ENCODE measurements around the gene SOX15. TPM values are rescaled to one million over a fixed set of nuclear protein-coding genes. Genes with fewer than 3 reads are reported as not detected.

Gene SOX15
- total RNA-seq, result 0.06 and 0.49 TPM in 2 replicates

DNA sequence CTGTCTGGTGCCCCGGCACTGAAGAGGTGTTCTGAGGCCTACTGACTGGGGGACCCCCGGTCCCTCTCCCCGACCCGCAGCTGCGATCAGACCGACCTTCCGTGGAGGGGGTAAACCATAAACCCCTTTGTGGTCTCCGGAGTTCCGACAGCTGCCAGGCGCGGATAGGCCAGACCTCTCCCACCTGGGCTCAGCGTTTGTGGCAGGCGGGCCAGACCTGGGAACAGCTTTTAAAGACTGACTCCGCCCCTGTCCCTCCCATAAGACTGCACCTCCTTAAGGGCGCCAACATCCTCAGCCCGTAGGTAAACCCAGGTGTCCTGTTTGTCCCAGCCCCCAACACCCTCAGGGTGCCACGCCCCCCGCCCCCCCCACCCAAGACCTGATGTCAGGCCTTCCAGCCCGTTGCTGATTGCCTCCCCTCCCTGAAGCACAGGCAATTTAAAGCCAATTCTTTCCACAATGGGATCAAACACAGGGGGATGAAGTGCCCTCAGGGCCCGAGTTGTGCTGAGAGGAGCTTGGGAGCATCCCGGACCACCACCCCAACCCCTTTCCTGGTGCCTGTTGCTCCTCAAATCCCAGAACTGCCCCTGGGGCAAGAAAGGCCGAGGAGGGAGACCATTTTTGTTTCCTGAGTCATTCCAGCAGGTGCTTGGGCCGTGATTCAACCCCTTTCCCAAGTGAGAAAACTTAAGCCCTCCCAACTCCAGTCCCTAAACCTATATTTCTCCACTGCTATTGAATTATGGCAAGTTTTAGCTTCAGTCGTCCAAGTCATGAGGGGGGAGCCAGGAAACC, at the start of gene SOX15:
TSS of gene SOX15 (minus strand) at position 204 of the 801 bp plus-strand sequence. CDS start 418 bp downstream, outside the sequence.

DNA sequence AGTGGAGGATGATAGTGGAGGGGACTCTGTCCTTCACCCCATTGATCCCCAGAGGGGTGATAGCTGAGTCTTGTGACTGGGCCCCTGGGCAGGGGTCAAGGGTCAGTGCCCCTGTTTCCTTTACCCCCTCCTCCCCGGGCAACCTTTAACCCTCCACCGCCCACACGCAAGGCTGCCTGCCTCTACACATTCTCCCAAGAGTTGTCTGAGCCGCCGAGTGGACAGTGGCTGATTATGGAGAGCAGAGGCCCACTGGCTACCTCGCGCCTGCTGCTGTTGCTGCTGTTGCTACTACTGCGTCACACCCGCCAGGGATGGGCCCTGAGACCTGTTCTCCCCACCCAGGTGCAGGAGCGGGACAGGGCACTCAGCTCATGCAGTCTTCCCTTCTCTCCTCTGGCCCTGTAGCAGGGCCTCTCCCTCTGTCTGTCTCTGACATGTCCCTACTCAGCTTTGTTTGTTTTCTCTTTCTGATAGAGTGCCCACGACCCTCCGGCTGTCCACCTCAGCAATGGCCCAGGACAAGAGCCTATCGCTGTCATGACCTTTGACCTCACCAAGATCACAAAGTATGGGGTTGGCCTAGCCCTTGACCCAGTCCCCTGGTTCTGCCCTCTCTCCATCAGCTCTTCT, 40.2 kb upstream of the SOX15 start, which contains the start of gene SHBG:
TSS of gene SHBG (plus strand) at position 197 of the 633 bp plus-strand sequence. CDS start at position 235, 38 bp downstream.

GRCh38 chr17:7627250-7628121, 37.6 kb upstream of the SOX15 start, which contains the start of gene SAT2:
Gene SAT2, minus strand, starts transcription at chr17:7627821. Its CDS starts 186 bp downstream, at chr17:7627635.

DNA sequence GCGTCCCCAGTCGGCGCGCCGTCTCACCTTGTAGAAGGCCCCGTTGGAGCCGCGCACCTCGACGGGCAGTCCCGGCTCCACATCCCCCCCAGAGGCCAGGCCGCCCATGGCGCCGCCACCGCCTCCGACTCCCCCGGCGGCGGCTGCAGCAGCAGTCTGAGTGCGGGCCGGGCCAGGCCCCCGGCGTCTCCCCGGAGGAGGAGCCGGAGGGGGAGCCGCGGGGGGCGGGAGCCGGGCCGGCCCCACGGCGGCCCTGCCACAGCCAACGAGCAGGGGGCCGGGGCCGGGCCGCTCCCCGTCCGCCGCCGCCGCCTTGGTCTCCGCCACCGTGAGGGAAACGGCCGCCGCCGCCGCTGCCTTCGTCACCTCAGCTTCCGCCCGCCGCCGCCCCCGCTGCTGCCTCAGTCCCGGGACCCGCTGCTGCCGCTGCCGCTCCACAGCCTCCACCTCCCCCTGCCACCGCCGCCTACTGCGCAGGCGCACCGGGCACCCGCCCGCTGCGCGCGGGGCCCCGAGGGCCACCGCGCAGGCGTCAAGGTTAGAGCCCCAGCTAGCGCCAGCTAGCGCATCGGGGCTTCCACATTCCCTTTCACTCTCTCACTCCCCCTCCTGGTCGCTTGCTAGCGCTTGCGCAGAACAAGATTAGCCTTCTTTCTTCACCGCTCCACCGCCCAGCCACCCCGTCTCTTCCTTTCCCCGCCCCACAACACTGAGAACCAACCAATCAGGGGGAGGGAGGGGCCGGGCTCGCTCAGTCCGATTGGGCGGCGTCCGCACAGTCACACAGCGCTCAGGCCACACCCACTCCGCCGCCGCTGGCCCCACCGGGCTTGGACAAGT, 24.8 kb upstream of the SOX15 start, which contains the start of gene FXR2:
TSS of gene FXR2 (minus strand) at position 473 of the 840 bp plus-strand sequence. CDS start at position 108, 365 bp downstream.

GRCh38 chr17:7583253-7584109, 6.4 kb downstream of the SOX15 start, which contains the start of gene MPDU1:
Gene MPDU1, plus strand, starts transcription at chr17:7583852. Its CDS starts 11 bp downstream, at chr17:7583863.

GRCh38 chr17:7579001-7579833, 10.7 kb downstream of the SOX15 start, which contains the start of gene CD68:
Gene CD68, plus strand, starts transcription at chr17:7579638. Its CDS starts 40 bp downstream, at chr17:7579678.

DNA sequence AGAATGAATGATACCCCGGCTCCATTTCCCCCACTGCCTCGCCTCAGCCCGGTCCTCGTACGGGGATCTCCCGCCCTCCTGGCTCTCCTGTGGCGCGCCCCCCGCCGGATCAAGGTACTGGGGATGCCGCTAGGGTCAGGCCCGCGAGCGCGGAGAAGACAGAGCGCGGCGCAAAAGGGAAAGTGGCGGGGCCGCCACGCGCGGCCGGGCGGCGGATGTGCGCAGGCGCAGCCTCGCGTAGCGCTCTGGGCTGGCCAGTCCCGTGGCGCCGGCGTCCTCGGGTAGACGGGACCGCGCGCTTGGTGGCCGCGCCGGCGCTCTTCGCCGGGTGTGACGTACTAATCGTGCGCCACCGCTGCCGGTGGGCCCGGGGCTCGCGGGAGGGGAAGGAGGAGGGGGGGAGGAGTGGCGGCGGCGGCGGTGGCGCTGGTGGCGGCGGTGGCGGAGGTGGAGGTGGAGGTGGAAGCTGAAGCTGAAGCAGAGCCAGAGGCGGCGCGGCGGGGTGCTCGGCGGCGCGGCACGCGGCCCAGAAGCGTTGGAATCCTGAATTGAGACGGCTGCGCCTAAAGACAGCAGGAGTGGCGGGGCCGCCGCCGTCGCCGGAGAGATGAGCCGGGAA, 28.2 kb downstream of the SOX15 start, which contains the start of gene SENP3:
TSS of gene SENP3 (plus strand) at position 331 of the 619 bp plus-strand sequence. CDS start 1,158 bp downstream, outside the sequence.

DNA sequence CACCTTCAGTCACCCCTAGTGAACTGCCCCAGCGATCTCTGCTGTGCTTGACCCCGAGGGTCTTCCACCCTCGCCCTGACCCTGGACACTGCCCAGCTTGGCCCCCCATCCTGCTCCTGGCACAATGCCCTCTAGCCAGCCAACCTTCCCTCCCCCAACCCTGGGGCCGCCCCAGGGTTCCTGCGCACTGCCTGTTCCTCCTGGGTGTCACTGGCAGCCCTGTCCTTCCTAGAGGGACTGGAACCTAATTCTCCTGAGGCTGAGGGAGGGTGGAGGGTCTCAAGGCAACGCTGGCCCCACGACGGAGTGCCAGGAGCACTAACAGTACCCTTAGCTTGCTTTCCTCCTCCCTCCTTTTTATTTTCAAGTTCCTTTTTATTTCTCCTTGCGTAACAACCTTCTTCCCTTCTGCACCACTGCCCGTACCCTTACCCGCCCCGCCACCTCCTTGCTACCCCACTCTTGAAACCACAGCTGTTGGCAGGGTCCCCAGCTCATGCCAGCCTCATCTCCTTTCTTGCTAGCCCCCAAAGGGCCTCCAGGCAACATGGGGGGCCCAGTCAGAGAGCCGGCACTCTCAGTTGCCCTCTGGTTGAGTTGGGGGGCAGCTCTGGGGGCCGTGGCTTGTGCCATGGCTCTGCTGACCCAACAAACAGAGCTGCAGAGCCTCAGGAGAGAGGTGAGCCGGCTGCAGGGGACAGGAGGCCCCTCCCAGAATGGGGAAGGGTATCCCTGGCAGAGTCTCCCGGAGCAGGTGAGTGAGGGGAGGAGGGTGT, 31.2 kb downstream of the SOX15 start, which contains the start of gene TNFSF13:
TSS of gene TNFSF13 (plus strand) at position 207 of the 776 bp plus-strand sequence. CDS start at position 497, 290 bp downstream.

DNA sequence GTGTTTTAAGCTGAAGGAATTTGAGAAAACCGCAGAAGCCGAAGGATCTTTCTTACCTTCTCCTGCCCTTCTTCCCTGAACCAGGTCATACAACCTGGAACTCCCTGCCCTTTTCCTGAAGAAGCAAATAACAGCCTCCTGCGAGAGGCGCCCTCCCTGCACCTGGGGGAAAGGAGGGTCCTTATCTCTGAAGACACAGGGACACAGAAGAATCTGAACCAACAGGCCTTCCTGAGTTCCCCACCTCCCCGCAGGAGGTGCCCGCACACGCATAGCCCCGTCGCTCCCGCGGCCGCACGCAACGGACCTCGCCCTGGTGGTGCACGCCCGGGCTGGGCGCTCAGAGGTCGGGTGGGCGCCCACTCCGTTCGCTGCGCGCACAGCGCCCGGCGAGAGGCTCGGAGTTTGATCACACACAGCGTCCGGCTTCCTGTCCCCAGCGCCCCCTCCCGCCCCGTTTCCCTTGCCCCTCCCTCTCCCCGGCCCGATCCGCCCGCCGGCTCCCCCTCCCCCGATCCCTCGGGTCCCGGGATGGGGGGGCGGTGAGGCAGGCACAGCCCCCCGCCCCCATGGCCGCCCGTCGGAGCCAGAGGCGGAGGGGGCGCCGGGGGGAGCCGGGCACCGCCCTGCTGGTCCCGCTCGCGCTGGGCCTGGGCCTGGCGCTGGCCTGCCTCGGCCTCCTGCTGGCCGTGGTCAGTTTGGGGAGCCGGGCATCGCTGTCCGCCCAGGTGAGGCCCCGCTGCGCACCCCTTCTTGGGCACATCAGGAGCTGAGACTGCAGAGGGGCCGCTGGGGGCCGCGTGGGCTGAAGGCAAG, 41.1 kb downstream of the SOX15 start, which contains the start of gene TNFSF12:
TSS of gene TNFSF12 (plus strand) at position 474 of the 816 bp plus-strand sequence. CDS start at position 570, 96 bp downstream.

Other genes with a start within 250 kb of the SOX15 start
- gene KCTD11, start 237.9 kb downstream of the SOX15 start, total RNA-seq, result 1.1 and 2.3 TPM in 2 replicates
- not detected in 2 replicates for gene TMEM95, start 234.9 kb downstream of the SOX15 start, total RNA-seq
- 0.49 and 1.6 TPM in 2 replicates for gene TNK1, start 209.0 kb downstream of the SOX15 start, total RNA-seq
- 16.7 and 36.8 TPM in 2 replicates for gene PLSCR3, start 195.6 kb downstream of the SOX15 start, total RNA-seq
- 48.8 and 118 TPM in 2 replicates for gene TMEM256, start 186.0 kb downstream of the SOX15 start, total RNA-seq
- gene NLGN2, start 182.2 kb downstream of the SOX15 start, total RNA-seq, result 1.3 and 7.6 TPM in 2 replicates
- not detected in 2 replicates for gene SPEM1, start 169.8 kb downstream of the SOX15 start, total RNA-seq
- gene SPEM2, start 164.5 kb downstream of the SOX15 start, total RNA-seq, result not detected in 2 replicates
- not detected in 2 replicates for gene SPEM3, start 161.2 kb downstream of the SOX15 start, total RNA-seq
- gene TMEM102, start 154.7 kb downstream of the SOX15 start, total RNA-seq, result 6.0 and 8.4 TPM in 2 replicates
- gene FGF11, start 150.6 kb downstream of the SOX15 start, total RNA-seq, result 0.16 and 0.50 TPM in 2 replicates
- gene CHRNB1, start 145.0 kb downstream of the SOX15 start, total RNA-seq, result 7.6 and 9.4 TPM in 2 replicates
- gene ZBTB4, start 110.5 kb downstream of the SOX15 start, total RNA-seq, result 6.3 and 14.2 TPM in 2 replicates
- gene SLC35G6, start 108.6 kb downstream of the SOX15 start, total RNA-seq, result not detected in 2 replicates
- gene POLR2A, start 105.7 kb downstream of the SOX15 start, total RNA-seq, result 76.9 and 161 TPM in 2 replicates
- 7.8 and 17.1 TPM in 2 replicates for gene TNFSF12, start 41.0 kb downstream of the SOX15 start, total RNA-seq
- 0.69 and 0.81 TPM in 2 replicates for gene TNFSF13, start 31.3 kb downstream of the SOX15 start, total RNA-seq
- 62.7 and 79.3 TPM in 2 replicates for gene SENP3, start 28.2 kb downstream of the SOX15 start, total RNA-seq
- gene CD68, start 10.5 kb downstream of the SOX15 start, total RNA-seq, result 0.65 and 1.1 TPM in 2 replicates
- gene MPDU1, start 6.2 kb downstream of the SOX15 start, total RNA-seq, result 57.5 and 91.6 TPM in 2 replicates
- 28.2 and 35.0 TPM in 2 replicates for gene FXR2, start 24.8 kb upstream of the SOX15 start, total RNA-seq
- gene SAT2, start 37.7 kb upstream of the SOX15 start, total RNA-seq, result 26.4 and 27.4 TPM in 2 replicates
- 0.38 TPM in 1 of 2 replicates, not detected in the other for gene SHBG, start 40.0 kb upstream of the SOX15 start, total RNA-seq
- not detected in 2 replicates for gene ATP1B2, start 60.8 kb upstream of the SOX15 start, total RNA-seq
- 29.0 and 64.8 TPM in 2 replicates for gene TP53, start 97.4 kb upstream of the SOX15 start, total RNA-seq
- 8.0 and 11.8 TPM in 2 replicates for gene WRAP53, start 98.4 kb upstream of the SOX15 start, total RNA-seq
- 0.16 and 0.57 TPM in 2 replicates for gene EFNB3, start 115.1 kb upstream of the SOX15 start, total RNA-seq
- gene DNAH2, start 127.7 kb upstream of the SOX15 start, total RNA-seq, result under 0.01 and 0.49 TPM in 2 replicates
- gene KDM6B, start 244.1 kb upstream of the SOX15 start, total RNA-seq, result 2.8 and 7.6 TPM in 2 replicates

Data from bladder microvascular endothelial cell (primary cell).